Panc1 (cell line): ENCODE results near the gene KCNN3. TPM values are rescaled to one million over a fixed set of nuclear protein-coding genes. Genes with fewer than 3 reads are reported as not detected.
A peak's percentile ranks its signal among the peaks of the same experiment; 100 is the strongest.

Experiments used
- ATAC-seq: fragments of 200-7000 bp; cut with Tn5 transposase; 2 replicates; pipeline ENCODE4 v1.9.1; 2020; ENCODE audit warnings: mild to moderate bottlenecking, moderate library complexity
- BruUV-seq: library from RNA; stranded (reverse); fragments of 400-500 nt; replicated peaks from 2 replicates; lab custom pipeline; 2021; lab: Mats Ljungman, UMichigan
- CTCF ChIA-PET: fragments of 300-600 bp; sonication (Branson Sonifier 250); formaldehyde crosslinking; loops from one replicate; lab custom pipeline; 2022; ENCODE audit warnings: antibody characterized with exemption; lab: Charles Lee
- POLR2A ChIA-PET: fragments of 300-600 bp; sonication (Branson Sonifier 250); formaldehyde crosslinking; loops from one replicate; lab custom pipeline; 2022; ENCODE audit warnings: antibody characterized with exemption; lab: Charles Lee
- DNase-seq: peaks from one replicate; pipeline ENCODE4 v3.0.0-alpha.2; 2010; ENCODE audit warnings: low read depth, low spot score
- H3K27ac ChIP-seq: 2 replicates; pipeline ENCODE4 v1.5.1; 2011; ENCODE audit warnings: mild to moderate bottlenecking, low read length, inconsistent platforms
- H3K27me3 ChIP-seq: fragments of 200-500 bp; sonication (Bioruptor generic); 2 replicates; pipeline ENCODE4 v1.6.0; 2014; ENCODE audit warnings: low read length, inconsistent platforms; ENCODE audit not compliant: control insufficient read depth, insufficient read depth
- H3K36me3 ChIP-seq: fragments of 200-500 bp; sonication (Bioruptor generic); 2 replicates; pipeline ENCODE4 v1.5.1; 2014; ENCODE audit warnings: inconsistent platforms, mild to moderate bottlenecking, low read length, moderate library complexity; ENCODE audit not compliant: control insufficient read depth, insufficient read depth
- H3K4me1 ChIP-seq: 2 replicates; pipeline ENCODE4 v1.5.1; 2011; ENCODE audit warnings: inconsistent platforms, mild to moderate bottlenecking, low read length, moderate library complexity; ENCODE audit not compliant: control insufficient read depth, insufficient read depth
- H3K4me3 ChIP-seq, 2 experiments: 2 replicates each; pipeline ENCODE4 v1.5.1; 2011 to 2012; ENCODE audit warnings: low read depth in 2 of 2, low read length in 2 of 2, mild to moderate bottlenecking in 2 of 2, inconsistent platforms in 1 of 2, moderate library complexity in 1 of 2
- H3K9me3 ChIP-seq: fragments of 200-500 bp; sonication (Bioruptor generic); 2 replicates; pipeline ENCODE4 v1.5.1; 2014; ENCODE audit warnings: low read depth, mild to moderate bottlenecking, inconsistent platforms, low read length, moderate library complexity; ENCODE audit not compliant: control insufficient read depth, insufficient read depth
- POLR2AphosphoS5 ChIP-seq: IDR thresholded peaks from 2 replicates; pipeline ENCODE4 v1.6.1; 2012; ENCODE audit warnings: mild to moderate bottlenecking, low read depth, low read length, moderate library complexity
- REST ChIP-seq, 2 experiments: IDR thresholded peaks; 2 replicates each; pipeline ENCODE4 v1.6.1; 2011 to 2012; ENCODE audit warnings: low read depth in 2 of 2, control low read depth in 1 of 2, low read length in 1 of 2, mild to moderate bottlenecking in 1 of 2, moderate library complexity in 1 of 2; ENCODE audit not compliant: insufficient read depth in 1 of 2
- SIN3A ChIP-seq: IDR thresholded peaks from 2 replicates; pipeline ENCODE4 v1.6.1; 2012; ENCODE audit warnings: low read depth, mild to moderate bottlenecking, low read length, moderate library complexity, borderline replicate concordance; ENCODE audit not compliant: insufficient read depth
- TCF7L2 ChIP-seq: IDR thresholded peaks from 2 replicates; pipeline ENCODE4 v1.6.1; 2011; ENCODE audit warnings: mild to moderate bottlenecking, low read depth, low read length, inconsistent platforms
- in situ Hi-C: cut with HindIII; loops from 2 replicates; pipeline ENCODE4 v1.10.0; 2016; ENCODE audit warnings: low sequenced_read_pairs, low pct_unique_long_range_greater_than_20kb
- intact Hi-C: fragments of 100-400 bp; cut with micrococcal nuclease; formaldehyde crosslinking; loops from one replicate; pipeline ENCODE4 v1.10.0; 2022; ENCODE audit not compliant: unreplicated experiment
- total RNA-seq: library from RNA; stranded (reverse); gene quantifications from one replicate; pipeline ENCODE4 v1.2.1, GENCODE V29; 2021; ENCODE audit not compliant: unreplicated experiment
- TF ChIP-seq, protein P1 (sequence below): fragments of 450-650 bp; IDR thresholded peaks from 2 replicates; pipeline ENCODE4 v1.5.1; 2017; ENCODE audit warnings: mild to moderate bottlenecking

KCNN3 gene
- total RNA-seq, 1 experiment from 2014 or later: 0.05 TPM

GRCh38 chr1:154715385-154715784, 154.7 kb downstream of the KCNN3 start:
- ATAC-seq: no peak
- no peak for DNase-seq
- ChIA-PET CTCF (no interaction called here), POLR2A (no interaction called here)
- BruUV-seq: no TSS peak
- Histone ChIP-seq H3K4me1 (no peaks in the 10 kb centered on the region), H3K4me3 (no peak overlapping the region), H3K27me3 (no peaks in the 10 kb centered on the region), H3K36me3 (no peaks in the 10 kb centered on the region), H3K9me3 (no peaks in the 10 kb centered on the region), H3K27ac (no peak overlapping the region)
- in situ Hi-C loops (no loop called here), intact Hi-C loops (no loop called here)
- TF ChIP-seq TCF7L2: no peak
- TF ChIP-seq REST (IDR thresholded peaks at IDR 0.05; ENCODE audit: insufficient read depth in 1 of 2, low read depth in 2 of 2, low read length in 1 of 2): no peak
- TF ChIP-seq, protein P1, sequence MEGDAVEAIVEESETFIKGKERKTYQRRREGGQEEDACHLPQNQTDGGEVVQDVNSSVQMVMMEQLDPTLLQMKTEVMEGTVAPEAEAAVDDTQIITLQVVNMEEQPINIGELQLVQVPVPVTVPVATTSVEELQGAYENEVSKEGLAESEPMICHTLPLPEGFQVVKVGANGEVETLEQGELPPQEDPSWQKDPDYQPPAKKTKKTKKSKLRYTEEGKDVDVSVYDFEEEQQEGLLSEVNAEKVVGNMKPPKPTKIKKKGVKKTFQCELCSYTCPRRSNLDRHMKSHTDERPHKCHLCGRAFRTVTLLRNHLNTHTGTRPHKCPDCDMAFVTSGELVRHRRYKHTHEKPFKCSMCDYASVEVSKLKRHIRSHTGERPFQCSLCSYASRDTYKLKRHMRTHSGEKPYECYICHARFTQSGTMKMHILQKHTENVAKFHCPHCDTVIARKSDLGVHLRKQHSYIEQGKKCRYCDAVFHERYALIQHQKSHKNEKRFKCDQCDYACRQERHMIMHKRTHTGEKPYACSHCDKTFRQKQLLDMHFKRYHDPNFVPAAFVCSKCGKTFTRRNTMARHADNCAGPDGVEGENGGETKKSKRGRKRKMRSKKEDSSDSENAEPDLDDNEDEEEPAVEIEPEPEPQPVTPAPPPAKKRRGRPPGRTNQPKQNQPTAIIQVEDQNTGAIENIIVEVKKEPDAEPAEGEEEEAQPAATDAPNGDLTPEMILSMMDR: no peak
- TF ChIP-seq POLR2AphosphoS5: no peak
- no peak for TF ChIP-seq SIN3A

GRCh38 chr1:154714638-154715037, 155.4 kb downstream of the KCNN3 start:
- CTCF ChIA-PET: no interaction called here
- peak; percentile 87 for ATAC-seq
- Histone ChIP-seq H3K27me3 (no peaks in the 10 kb centered on the region), H3K4me1 (no peaks in the 10 kb centered on the region), H3K27ac (no peak overlapping the region), H3K9me3 (no peaks in the 10 kb centered on the region), H3K36me3 (no peaks in the 10 kb centered on the region), H3K4me3 (no peak overlapping the region)
- in situ Hi-C loops: no loop called here
- POLR2A ChIA-PET: no interaction called here
- no peak for DNase-seq
- TF ChIP-seq POLR2AphosphoS5: no peak
- TF ChIP-seq SIN3A: no peak
- TF ChIP-seq TCF7L2: no peak
- TF ChIP-seq, protein P1: no peak
- TF ChIP-seq REST (IDR thresholded peaks at IDR 0.05; ENCODE audit: insufficient read depth in 1 of 2, low read depth in 2 of 2, low read length in 1 of 2): no peak
- BruUV-seq: no TSS peak
- intact Hi-C loops: no loop called here
